Stimulated activated CD4-positive, alpha-beta T cell treated with anti-CD3 and anti-CD28 coated beads, Interleukin-4, amount 100 ng/mL, for 48 hours (primary cell): ENCODE data around the gene SYP.
"Not testable (repeated sequence)": the region's sequence is repeated elsewhere in the genome, so short reads cannot be mapped to it uniquely, and the experiment has no call there.

Experiments
- DNase-seq, 2 donors: peaks; one replicate each; pipeline ENCODE4 v3.0.0-alpha.2; 2020; ENCODE audit warnings: low read depth in 2 of 2

Gene SYP

GRCh38 chrX:49189606-49190005, 10.4 kb downstream of the SYP start:
- no peak for DNase-seq

GRCh38 chrX:49188468-49189076, 11.4 kb downstream of the SYP start:
- no peak for DNase-seq

- no peak for DNase-seq
These were observed 12.5 kb downstream of the SYP start for GRCh38 chrX:49187526-49187925.

- no peak for DNase-seq
These were observed 13.0 kb downstream of the SYP start for GRCh38 chrX:49187028-49187394.

GRCh38 chrX:49186125-49187027, 13.6 kb downstream of the SYP start, which contains the start of gene PRICKLE3:
Gene PRICKLE3, minus strand, starts transcription at chrX:49186373. Its CDS starts 76 bp downstream, at chrX:49186297.
- peak; percentile 57 to 67 for DNase-seq

- no peak for DNase-seq
These were observed 15.4 kb downstream of the SYP start for GRCh38 chrX:49184294-49185281.

GRCh38 chrX:49183701-49184281, 16.2 kb downstream of the SYP start:
- no peak for DNase-seq

GRCh38 chrX:49179358-49179757, 20.6 kb downstream of the SYP start:
- DNase-seq, result no peak

GRCh38 chrX:49178537-49178936, 21.5 kb downstream of the SYP start:
- no peak for DNase-seq

- DNase-seq, result no peak
These were observed 22.0 kb downstream of the SYP start for GRCh38 chrX:49177873-49178480.

- no peak for DNase-seq
These were observed 22.6 kb downstream of the SYP start for GRCh38 chrX:49177338-49177833.

GRCh38 chrX:49176421-49177326, 23.3 kb downstream of the SYP start:
- no peak for DNase-seq

- DNase-seq, result no peak
These were observed 24.3 kb downstream of the SYP start for GRCh38 chrX:49175435-49176274.

- DNase-seq, result no peak
These were observed 25.3 kb downstream of the SYP start for GRCh38 chrX:49174723-49175122.

- DNase-seq, result not testable (repeated sequence)
These were observed 26.4 kb downstream of the SYP start for GRCh38 chrX:49173544-49173943.

- peak; percentile 54 to 61 for DNase-seq
These were observed 27.7 kb downstream of the SYP start for GRCh38 chrX:49172280-49172780.

GRCh38 chrX:49171752-49172279, 28.2 kb downstream of the SYP start, which contains the start of gene PLP2:
Gene PLP2, plus strand, starts transcription at chrX:49171898. Its CDS starts 103 bp downstream, at chrX:49172001.
- peak; percentile 61 to 69 for DNase-seq

GRCh38 chrX:49167740-49168108, 32.3 kb downstream of the SYP start:
- DNase-seq, result no peak
